PC-9 (cell line): Measurements from ENCODE around the gene CDC73.

Source experiments
- EZH2 ChIP-seq: fragments of 200-600 bp; sonication (generic); IDR thresholded peaks from 2 replicates; pipeline ENCODE4 v1.8.0; 2017; ENCODE audit warnings: antibody characterized with exemption, low read depth
- TF ChIP-seq, protein P1 (sequence below): fragments of 200-600 bp; sonication (generic); conservative IDR thresholded peaks from 2 replicates; pipeline ENCODE4 v1.6.1; 2017; ENCODE audit warnings: mixed run types, antibody characterized with exemption, mild to moderate bottlenecking, moderate library complexity

- TF ChIP-seq, protein P1, sequence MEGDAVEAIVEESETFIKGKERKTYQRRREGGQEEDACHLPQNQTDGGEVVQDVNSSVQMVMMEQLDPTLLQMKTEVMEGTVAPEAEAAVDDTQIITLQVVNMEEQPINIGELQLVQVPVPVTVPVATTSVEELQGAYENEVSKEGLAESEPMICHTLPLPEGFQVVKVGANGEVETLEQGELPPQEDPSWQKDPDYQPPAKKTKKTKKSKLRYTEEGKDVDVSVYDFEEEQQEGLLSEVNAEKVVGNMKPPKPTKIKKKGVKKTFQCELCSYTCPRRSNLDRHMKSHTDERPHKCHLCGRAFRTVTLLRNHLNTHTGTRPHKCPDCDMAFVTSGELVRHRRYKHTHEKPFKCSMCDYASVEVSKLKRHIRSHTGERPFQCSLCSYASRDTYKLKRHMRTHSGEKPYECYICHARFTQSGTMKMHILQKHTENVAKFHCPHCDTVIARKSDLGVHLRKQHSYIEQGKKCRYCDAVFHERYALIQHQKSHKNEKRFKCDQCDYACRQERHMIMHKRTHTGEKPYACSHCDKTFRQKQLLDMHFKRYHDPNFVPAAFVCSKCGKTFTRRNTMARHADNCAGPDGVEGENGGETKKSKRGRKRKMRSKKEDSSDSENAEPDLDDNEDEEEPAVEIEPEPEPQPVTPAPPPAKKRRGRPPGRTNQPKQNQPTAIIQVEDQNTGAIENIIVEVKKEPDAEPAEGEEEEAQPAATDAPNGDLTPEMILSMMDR, result no peak
- TF ChIP-seq EZH2, result no peak
Observed at GRCh38 chr1:193259636-193260035, 137.8 kb downstream of the CDC73 start.
